H1 (cell line): ENCODE data around the gene RASEF. TPM values are rescaled to one million over a fixed set of nuclear protein-coding genes. Genes with fewer than 3 reads are reported as not detected.

Experiments used
- CTCF ChIA-PET: fragments of 300-600 bp; sonication (Branson Sonifier 250); formaldehyde crosslinking; loops from one replicate; lab custom pipeline; 2021; ENCODE audit not compliant: partially characterized antibody; lab: Charles Lee
- POLR2A ChIA-PET: fragments of 300-600 bp; sonication (Branson Sonifier 250); formaldehyde crosslinking; loops from one replicate; lab custom pipeline; 2021; ENCODE audit warnings: inconsistent platforms; ENCODE audit not compliant: partially characterized antibody; lab: Charles Lee
- DNase-seq, 2 experiments: peaks; one replicate each; pipeline versions ENCODE4 v3.0.0 to v3.0.0-alpha.2; 2010 to 2022; ENCODE audit warnings: low spot score in 2 of 2, low read depth in 1 of 2, mixed read lengths in 1 of 2
- FAIRE-seq: peaks from 2 replicates; lab custom pipeline; 2011; peaks lifted over from hg19 to GRCh38; lab: Jason Lieb, UNC
- H2AFZ ChIP-seq: 2 replicates; pipeline ENCODE4 v1.8.1; 2012; ENCODE audit warnings: low read length, inconsistent platforms
- H2AK5ac ChIP-seq: 2 replicates; pipeline ENCODE4 v1.6.1; 2013; ENCODE audit warnings: low read depth, low read length
- H2BK120ac ChIP-seq: replicated peaks from 2 replicates; pipeline ENCODE3; 2013; ENCODE audit warnings: low read depth, low read length, inconsistent platforms
- H2BK12ac ChIP-seq: 2 replicates; pipeline ENCODE4 v1.6.1; 2013; ENCODE audit warnings: low read depth, low read length
- H2BK15ac ChIP-seq: 2 replicates; pipeline ENCODE4 v1.6.1; 2013; ENCODE audit warnings: low read length
- H2BK20ac ChIP-seq: 2 replicates; pipeline ENCODE4 v1.6.1; 2013; ENCODE audit warnings: low read length
- H2BK5ac ChIP-seq: 2 replicates; pipeline ENCODE4 v1.6.1; 2013; ENCODE audit warnings: low read depth, low read length
- H3K14ac ChIP-seq: 2 replicates; pipeline ENCODE4 v1.6.1; 2013; ENCODE audit warnings: inconsistent platforms; ENCODE audit not compliant: insufficient read length
- H3K18ac ChIP-seq: 2 replicates; pipeline ENCODE4 v1.6.1; 2013; ENCODE audit warnings: low read length; ENCODE audit errors: extremely low read depth
- H3K23ac ChIP-seq: 2 replicates; pipeline ENCODE4 v1.6.1; 2013; ENCODE audit warnings: inconsistent platforms; ENCODE audit not compliant: insufficient read length
- H3K23me2 ChIP-seq: 2 replicates; pipeline ENCODE4 v1.6.1; 2013; ENCODE audit warnings: low read depth, low read length
- H3K27ac ChIP-seq: 2 replicates; pipeline ENCODE4 v1.6.1; 2011; ENCODE audit warnings: low read depth, low read length, inconsistent platforms
- H3K27me3 ChIP-seq, 4 experiments: replicated peaks in 1 of 4; 1 replicate in 1 of 4; 2 replicates in 3 of 4; pipeline versions ENCODE4 v1.6.1 to v1.8.1; 2011 to 2013; ENCODE audit warnings: low read length in 3 of 4, mild to moderate bottlenecking in 3 of 4, inconsistent platforms in 2 of 4, mixed read lengths in 2 of 4, moderate library complexity in 1 of 4; ENCODE audit not compliant: control insufficient read depth in 3 of 4, insufficient read depth in 3 of 4; ENCODE audit errors: extremely low read depth in 1 of 4
- H3K36me3 ChIP-seq, 4 experiments: 2 replicates each; pipeline versions ENCODE4 v1.6.1 to v1.8.1; 2011 to 2013; ENCODE audit warnings: mild to moderate bottlenecking in 4 of 4, low read length in 3 of 4, moderate library complexity in 2 of 4, control low read depth in 1 of 4, inconsistent platforms in 1 of 4; ENCODE audit not compliant: insufficient read depth in 4 of 4, control insufficient read depth in 2 of 4
- H3K4ac ChIP-seq: replicated peaks from 2 replicates; pipeline ENCODE3; 2013; ENCODE audit warnings: low read length, low read depth, mixed read lengths, inconsistent platforms; ENCODE audit not compliant: insufficient read length
- H3K4me1 ChIP-seq, 4 experiments: replicated peaks in 1 of 4; 1 replicate in 1 of 4; 2 replicates in 3 of 4; pipeline versions ENCODE4 v1.6.1 to v1.8.1; 2011 to 2013; ENCODE audit warnings: low read length in 3 of 4, inconsistent platforms in 2 of 4, mixed read lengths in 1 of 4; ENCODE audit not compliant: insufficient read depth in 4 of 4, control insufficient read depth in 3 of 4
- H3K4me2 ChIP-seq, 2 experiments: 2 replicates each; pipeline versions ENCODE4 v1.6.1 to v1.8.1; 2011 to 2013; ENCODE audit warnings: low read depth in 2 of 2, low read length in 2 of 2, control low read depth in 1 of 2, inconsistent platforms in 1 of 2, mild to moderate bottlenecking in 1 of 2; ENCODE audit not compliant: insufficient read depth in 1 of 2
- H3K4me3 ChIP-seq, 4 experiments: fragments of 200-600, 300-600 bp in 1 of 4; sonication (generic), shearing (Covaris generic), sonication (Bioruptor Twin) in 1 of 4; 2 replicates each; pipeline versions ENCODE4 v1.5.1 to v1.8.1; 2011 to 2016; ENCODE audit warnings: low read length in 4 of 4, low read depth in 3 of 4, control low read depth in 2 of 4, inconsistent platforms in 2 of 4, mild to moderate bottlenecking in 2 of 4, mixed read lengths in 1 of 4, moderate library complexity in 1 of 4; ENCODE audit not compliant: insufficient read depth in 2 of 4; ENCODE audit errors: extremely low read depth in 1 of 4
- H3K56ac ChIP-seq: replicated peaks from 2 replicates; pipeline ENCODE3; 2013; ENCODE audit warnings: low read depth, mild to moderate bottlenecking, mixed read lengths, low read length, inconsistent platforms; ENCODE audit not compliant: insufficient read length
- H3K79me1 ChIP-seq: 2 replicates; pipeline ENCODE4 v1.6.1; 2013; ENCODE audit warnings: low read depth, low read length, control low read depth
- H3K79me2 ChIP-seq, 2 experiments: 2 replicates each; pipeline versions ENCODE4 v1.6.1 to v1.8.1; 2012 to 2013; ENCODE audit warnings: low read length in 2 of 2, mild to moderate bottlenecking in 2 of 2, inconsistent platforms in 1 of 2; ENCODE audit not compliant: insufficient read depth in 2 of 2, control insufficient read depth in 1 of 2
- H3K9ac ChIP-seq, 4 experiments: replicated peaks in 1 of 4; 1 replicate in 1 of 4; 2 replicates in 3 of 4; pipeline versions ENCODE4 v1.6.1 to v1.8.1; 2011 to 2013; ENCODE audit warnings: low read depth in 3 of 4, low read length in 3 of 4, control low read depth in 2 of 4, mild to moderate bottlenecking in 2 of 4, moderate library complexity in 2 of 4, inconsistent platforms in 1 of 4; ENCODE audit errors: extremely low read depth in 1 of 4
- H3K9me3 ChIP-seq, 2 experiments: 2 replicates each; pipeline versions ENCODE4 v1.6.1 to v1.8.1; 2012 to 2013; ENCODE audit warnings: mild to moderate bottlenecking in 2 of 2, moderate library complexity in 2 of 2, control low read depth in 1 of 2, inconsistent platforms in 1 of 2, low read depth in 1 of 2, low read length in 1 of 2, mixed read lengths in 1 of 2; ENCODE audit not compliant: insufficient read depth in 2 of 2
- H4K20me1 ChIP-seq, 2 experiments: replicated peaks in 1 of 2; 2 replicates each; pipeline versions ENCODE3 to v1.8.1; 2011 to 2013; ENCODE audit warnings: inconsistent platforms in 2 of 2, low read length in 2 of 2, mild to moderate bottlenecking in 1 of 2; ENCODE audit not compliant: insufficient read depth in 2 of 2, control insufficient read depth in 1 of 2
- H4K5ac ChIP-seq: 2 replicates; pipeline ENCODE4 v1.6.1; 2013; ENCODE audit warnings: low read length, low read depth, mixed read lengths, inconsistent platforms; ENCODE audit not compliant: insufficient read length
- H4K8ac ChIP-seq: 2 replicates; pipeline ENCODE4 v1.8.0; 2013; ENCODE audit warnings: mild to moderate bottlenecking, moderate library complexity, low read length, inconsistent platforms; ENCODE audit not compliant: insufficient read depth; ENCODE audit errors: extremely low read depth
- H4K91ac ChIP-seq: replicated peaks from 2 replicates; pipeline ENCODE3; 2013; ENCODE audit warnings: low read length, mixed read lengths, inconsistent platforms; ENCODE audit not compliant: insufficient read length
- BCL11A ChIP-seq, 2 experiments: IDR thresholded peaks; one replicate each; pipeline ENCODE4 v1.6.1; 2011; ENCODE audit warnings: low read depth in 2 of 2, low read length in 2 of 2, mild to moderate bottlenecking in 2 of 2
- BRCA1 ChIP-seq: IDR thresholded peaks from 2 replicates; pipeline ENCODE4 v1.6.1; 2012; ENCODE audit warnings: low read depth, low read length, improper control_type of control experiment
- CBX8 ChIP-seq: fragments of 300-800, 300-1000 bp; sonication (generic); IDR thresholded peaks from 2 replicates; pipeline ENCODE4 v1.7.1; 2016; ENCODE audit warnings: low read depth, low read length, borderline replicate concordance
- CREB1 ChIP-seq: IDR thresholded peaks from 2 replicates; pipeline ENCODE4 v1.6.1; 2012; ENCODE audit warnings: inconsistent platforms
- EZH2 ChIP-seq: fragments of 200-600 bp; sonication (generic); IDR thresholded peaks from 2 replicates; pipeline ENCODE4 v1.7.1; 2012; ENCODE audit warnings: low read depth, mild to moderate bottlenecking, moderate library complexity, low read length, inconsistent platforms; ENCODE audit not compliant: severe bottlenecking
- KDM5A ChIP-seq: fragments of 200-600 bp; IDR thresholded peaks from 2 replicates; pipeline ENCODE4 v1.7.1; 2012; ENCODE audit warnings: mild to moderate bottlenecking, low read length, inconsistent platforms, mixed read lengths
- POLR2AphosphoS5 ChIP-seq: IDR thresholded peaks from 2 replicates; pipeline ENCODE4 v1.6.1; 2011; ENCODE audit warnings: low read depth, low read length
- RAD21 ChIP-seq, 2 experiments: IDR thresholded peaks in 1 of 2; conservative IDR thresholded peaks in 1 of 2; 2 replicates each; pipeline ENCODE4 v1.6.1; 2011; ENCODE audit warnings: low read depth in 2 of 2, low read length in 2 of 2, improper control_type of control experiment in 1 of 2, inconsistent platforms in 1 of 2, mild to moderate bottlenecking in 1 of 2, moderate library complexity in 1 of 2
- SIRT6 ChIP-seq: IDR thresholded peaks from one replicate; pipeline ENCODE4 v1.7.1; 2012; ENCODE audit warnings: low read length, inconsistent platforms
- SIX5 ChIP-seq: IDR thresholded peaks from 2 replicates; pipeline ENCODE4 v1.6.1; 2011; ENCODE audit warnings: mild to moderate bottlenecking, low read depth, low read length
- SUZ12 ChIP-seq: fragments of 200-600 bp; sonication (generic); IDR thresholded peaks from 2 replicates; pipeline ENCODE4 v1.6.1; 2012; ENCODE audit warnings: mild to moderate bottlenecking, inconsistent platforms, low read length, moderate library complexity, mixed read lengths
- WGBS, 2 experiments: shearing (Covaris generic) in 1 of 2; methylation state at CpG; one replicate each; pipeline versions ENCODE4 v1.1.6 to v1.1.7; 2013 to 2015; ENCODE audit warnings: low lambda C conversion rate in 2 of 2, mixed read lengths in 2 of 2, inconsistent platforms in 1 of 2, low coverage in 1 of 2, missing lambda C conversion rate in 1 of 2; ENCODE audit not compliant: insufficient replicate concordance in 2 of 2, insufficient coverage in 1 of 2, insufficient read length in 1 of 2; ENCODE audit errors: extremely low coverage in 1 of 2, missing lambda C conversion rate in 1 of 2; 5-methylcytosine and 5-hydroxymethylcytosine counted together
- polyA plus RNA-seq, 7 experiments: library from polyadenylated mRNA; depleted of rRNA in 3 of 7; stranded (reverse) in 5 of 7; unstranded in 2 of 7; fragments of >200 nt in 5 of 7; fragments of 200-250 nt in 2 of 7; gene quantifications; 1 replicate in 5 of 7; 2 replicates in 1 of 7; 4 replicates in 1 of 7; pipeline versions ENCODE4 v1.2.1 to v1.2.3, GENCODE V29; 2011 to 2013; ENCODE audit warnings: missing spikeins in 2 of 7, mixed read lengths in 2 of 7
- total RNA-seq: library from RNA; stranded (reverse); fragmentation: NEBNext Ultra II Directional; extraction: Animal tissue kit (Norgen Biotek cat#: 25700); gene quantifications from 2 replicates; pipeline ENCODE4 v1.2.1, GENCODE V29; 2021

RASEF gene
- total and polyA plus RNA-seq, 2 of the 8 experiments (the other 6 are each of a cell fraction or from before 2014, with no cell fraction given): 1.1 to 4.6 TPM

- DNase-seq (no peak), FAIRE-seq (no peak)
- H2BK120ac ChIP-seq: no peak overlapping the region
- no peaks in the 10 kb centered on the region for H3K36me3 ChIP-seq
- 92% methylated on average over 3 of the region's 3 CpGs; no CpG with 5 or more reads in 1 of the 2 experiments for WGBS, 2 experiments
- H3K4me2 ChIP-seq: no peak overlapping the region
- no peak overlapping the region for H3K56ac ChIP-seq
- H2AK5ac ChIP-seq: no peak overlapping the region
- H3K23me2 ChIP-seq: no peaks in the 10 kb centered on the region
- no peak overlapping the region for H2BK12ac ChIP-seq
- no peak overlapping the region for H3K4me3 ChIP-seq
- H4K91ac ChIP-seq: no peak overlapping the region
- POLR2A ChIA-PET: no interaction called here
- no peak overlapping the region for H4K5ac ChIP-seq
- H3K27me3 ChIP-seq: no peaks in the 10 kb centered on the region
- H3K14ac ChIP-seq: no peak overlapping the region
- H3K79me1 ChIP-seq: no peaks in the 10 kb centered on the region
- no peaks in the 10 kb centered on the region for H3K79me2 ChIP-seq
- H2AFZ ChIP-seq: no peak overlapping the region
- no peak overlapping the region for H2BK5ac ChIP-seq
- H4K20me1 ChIP-seq: no peaks in the 10 kb centered on the region
- H4K8ac ChIP-seq: no peak overlapping the region
- CTCF ChIA-PET: no interaction called here
- H2BK20ac ChIP-seq: no peak overlapping the region
- TF ChIP-seq RAD21 (IDR thresholded peaks at IDR 0.05 in 1 of 2, conservative IDR thresholded peaks at IDR 0.05 in 1 of 2; ENCODE audit: low read depth in 2 of 2, low read length in 2 of 2) (no peak), CBX8 (no peak), SIX5 (no peak), BCL11A (IDR thresholded peaks at IDR 0.05; ENCODE audit: low read depth in 2 of 2, low read length in 2 of 2) (no peak), EZH2 (no peak), BRCA1 (no peak), CREB1 (no peak), SUZ12 (no peak), KDM5A (no peak), SIRT6 (no peak), POLR2AphosphoS5 (no peak)
- H3K27ac ChIP-seq: no peak overlapping the region
- no peak overlapping the region for H3K23ac ChIP-seq
- H3K9ac ChIP-seq: no peak overlapping the region
- no peak overlapping the region for H2BK15ac ChIP-seq
- H3K4me1 ChIP-seq: no peaks in the 10 kb centered on the region; a peak in 1 of 7 replicates
- no peaks in the 10 kb centered on the region for H3K9me3 ChIP-seq
- no peak overlapping the region for H3K4ac ChIP-seq
- no peak overlapping the region for H3K18ac ChIP-seq
Measured at GRCh38 chr9:83032065-83032625, 30.8 kb downstream of the RASEF start.
